Right lobe of liver (tissue), 6 donors: ENCODE results near the gene CFAP161. TPM values are rescaled to one million over a fixed set of nuclear protein-coding genes. Genes with fewer than 3 reads are reported as not detected.

ENCODE experiments used
- ATAC-seq, 4 donors: fragments of 200-7000 bp; cut with Tn5 transposase; one replicate each; pipeline ENCODE4 v1.9.1; 2020; ENCODE audit warnings: mild to moderate bottlenecking in 4 of 4, moderate library complexity in 4 of 4
- DNase-seq, 3 donors: peaks; one replicate each; pipeline ENCODE4 v3.0.0-alpha.2; 2020
- H3K27ac ChIP-seq, 3 donors: fragments of 200-600 bp; one replicate each; pipeline ENCODE4 v1.8.0; 2022
- H3K27me3 ChIP-seq, 2 donors: fragments of 200-600 bp; one replicate each; pipeline ENCODE4 v1.8.0; 2022
- H3K36me3 ChIP-seq, 4 donors: fragments of 200-600 bp; sonication (generic) in 1 of 4; one replicate each; pipeline versions ENCODE4 v1.5.1 to v1.8.0; 2017 to 2022; ENCODE audit warnings: control low read depth in 1 of 4
- H3K4me1 ChIP-seq, 4 donors: fragments of 200-600 bp; sonication (generic) in 1 of 4; one replicate each; pipeline versions ENCODE4 v1.5.1 to v1.8.0; 2017 to 2022; ENCODE audit warnings: control low read depth in 1 of 4
- H3K4me3 ChIP-seq, 3 donors: fragments of 200-600 bp; one replicate each; pipeline ENCODE4 v1.8.0; 2022
- H3K9me3 ChIP-seq, 4 donors: fragments of 200-600 bp; sonication (generic) in 1 of 4; one replicate each; pipeline versions ENCODE4 v1.5.1 to v1.8.0; 2017 to 2022; ENCODE audit warnings: control low read depth in 1 of 4
- CTCF ChIP-seq, 4 donors: fragments of 200-600 bp in 3 of 4; fragments of 450-650 bp in 1 of 4; IDR thresholded peaks; one replicate each; pipeline versions ENCODE4 v1.5.1 to v1.8.0; 2016 to 2022; ENCODE audit warnings: antibody characterized with exemption in 4 of 4, mild to moderate bottlenecking in 2 of 4
- POLR2A ChIP-seq: fragments of 450-650 bp; IDR thresholded peaks from one replicate; pipeline ENCODE4 v1.6.1; 2017; ENCODE audit warnings: antibody characterized with exemption, mild to moderate bottlenecking
- WGBS: methylation state at CpG from one replicate; pipeline ENCODE4 v1.1.6; 2018; ENCODE audit warnings: low coverage, low lambda C conversion rate; ENCODE audit not compliant: insufficient coverage; ENCODE audit errors: missing lambda C conversion rate; 5-methylcytosine and 5-hydroxymethylcytosine counted together
- intact Hi-C, 2 donors: fragments of 100-400 bp; cut with DNase I; formaldehyde crosslinking; loops; one replicate each; pipeline versions ENCODE4 v1.11.2 to v1.14.1; 2022
- total RNA-seq, 6 experiments: library from RNA; depleted of rRNA in 2 of 6; stranded (reverse); fragments of >200 nt in 2 of 6; fragmentation: NEBNext Ultra II Directional in 3 of 6; extraction: Animal tissue kit (Norgen Biotek cat#: 25700) in 3 of 6; gene quantifications; one replicate each; pipeline versions ENCODE4 v1.1.0 to v1.2.4, GENCODE V29; 2016 to 2023
- donor health status: DM: no; HTN: yes; CAD: no.
- donor health status: DM: no; HTN: no; CAD: no.
- donor health status: DM: no; HTN: no; CAD: no.
- donor health status: DM: no; HTN: yes; CAD: no.
- donor health status: DM: no; HTN: yes; CAD: no.

Gene CFAP161
- total RNA-seq, 6 experiments from 2014 or later = 0.25 to 0.42 TPM; not detected in 4

GRCh38 chr15:81170511-81170910, 36.4 kb downstream of the CFAP161 start:
- intact Hi-C loops = no loop called here
- WGBS = 48% methylated on average over 3 of the region's 3 CpGs
- no peak for TF ChIP-seq POLR2A
- TF ChIP-seq CTCF (IDR thresholded peaks at IDR 0.05) = no peak
- Histone ChIP-seq H3K9me3 (no peaks in the 10 kb centered on the region), H3K27me3 (no peaks in the 10 kb centered on the region), H3K36me3 (no peaks in the 10 kb centered on the region), H3K27ac (no peak overlapping the region), H3K4me3 (no peak overlapping the region), H3K4me1 (no peaks in the 10 kb centered on the region)
- ATAC-seq = no peak
- no peak for DNase-seq

- Histone ChIP-seq H3K36me3 (no peaks in the 10 kb centered on the region), H3K27ac (no peak overlapping the region), H3K27me3 (no peaks in the 10 kb centered on the region), H3K9me3 (no peaks in the 10 kb centered on the region), H3K4me3 (no peak overlapping the region), H3K4me1 (no peaks in the 10 kb centered on the region)
- DNase-seq = no peak
- TF ChIP-seq POLR2A (no peak), CTCF (IDR thresholded peaks at IDR 0.05) (no peak)
- no peak for ATAC-seq
- intact Hi-C loops = no loop called here
Observed at GRCh38 chr15:81171286-81171685, 37.2 kb downstream of the CFAP161 start.

GRCh38 chr15:81174125-81174791, 40.2 kb downstream of the CFAP161 start:
- intact Hi-C loops = no loop called here
- WGBS = 50% methylated on average over 2 of the region's 2 CpGs
- Histone ChIP-seq H3K27me3 (no peaks in the 10 kb centered on the region), H3K4me3 (no peak overlapping the region), H3K9me3 (no peaks in the 10 kb centered on the region), H3K36me3 (no peaks in the 10 kb centered on the region), H3K27ac (no peak overlapping the region), H3K4me1 (no peaks in the 10 kb centered on the region)
- ATAC-seq (no peak), DNase-seq (no peak)
- TF ChIP-seq CTCF (IDR thresholded peaks at IDR 0.05) (no peak), POLR2A (no peak)

- no peaks in the 10 kb centered on the region for H3K4me1 ChIP-seq
- no peak overlapping the region for H3K27ac ChIP-seq
- H3K4me3 ChIP-seq = no peak overlapping the region
- no peak for ATAC-seq
- no peaks in the 10 kb centered on the region for H3K9me3 ChIP-seq
- no peaks in the 10 kb centered on the region for H3K36me3 ChIP-seq
- no peak for DNase-seq
- intact Hi-C loops = no loop called here
- H3K27me3 ChIP-seq = no peaks in the 10 kb centered on the region
- no peak for TF ChIP-seq CTCF (IDR thresholded peaks at IDR 0.05)
- no peak for TF ChIP-seq POLR2A
- WGBS = 100% methylated on average over 1 of the region's 1 CpG
Observed at GRCh38 chr15:81174792-81175327, 40.8 kb downstream of the CFAP161 start.
